ENCODE results near the gene STRIP1.

STRIP1 gene

GRCh38 chr1:110051262-110051648 is 16.8 kb downstream of the STRIP1 start:
- no peak for DNase-seq

GRCh38 chr1:110053552-110054428 is 19.4 kb downstream of the STRIP1 start:
- DNase-seq = peak; percentile 32

DNA sequence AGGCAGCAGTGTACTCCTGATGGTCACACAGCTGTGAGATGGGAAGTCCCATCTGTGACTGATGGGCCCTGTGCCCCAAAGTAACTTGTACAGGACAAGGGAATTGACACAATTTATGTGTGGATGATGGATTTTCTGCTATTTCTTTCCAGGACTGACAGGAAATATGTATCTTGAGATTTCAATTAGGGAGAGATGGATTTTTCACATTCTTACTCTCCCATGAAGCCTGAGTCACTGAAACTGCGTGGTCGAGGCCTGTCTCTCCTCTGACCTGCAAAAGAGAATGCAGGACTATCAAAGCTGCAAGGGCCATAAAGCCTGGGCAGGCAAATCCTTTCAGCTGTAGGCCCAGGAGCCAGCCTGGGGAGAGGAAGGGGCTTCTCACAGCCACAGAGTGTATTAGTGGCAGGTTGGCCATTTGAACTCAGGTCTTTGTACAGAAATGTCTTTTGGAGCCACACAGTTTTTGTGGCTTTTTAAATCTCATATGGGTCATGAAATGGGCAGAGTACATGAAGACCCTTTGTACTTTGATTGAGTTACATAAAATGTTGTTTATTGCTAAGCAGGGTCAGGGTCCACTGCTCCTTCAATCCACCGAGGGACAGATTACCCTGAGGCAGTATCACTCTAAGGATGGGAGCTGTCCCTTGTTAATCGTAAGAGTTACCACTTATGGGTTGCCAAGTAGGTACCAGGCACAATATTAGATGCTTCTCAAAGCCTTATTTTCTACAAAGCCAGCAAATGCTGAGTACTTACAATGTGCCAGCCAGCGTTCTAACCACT is 21.3 kb downstream of the STRIP1 start:
- DNase-seq = no peak

DNA sequence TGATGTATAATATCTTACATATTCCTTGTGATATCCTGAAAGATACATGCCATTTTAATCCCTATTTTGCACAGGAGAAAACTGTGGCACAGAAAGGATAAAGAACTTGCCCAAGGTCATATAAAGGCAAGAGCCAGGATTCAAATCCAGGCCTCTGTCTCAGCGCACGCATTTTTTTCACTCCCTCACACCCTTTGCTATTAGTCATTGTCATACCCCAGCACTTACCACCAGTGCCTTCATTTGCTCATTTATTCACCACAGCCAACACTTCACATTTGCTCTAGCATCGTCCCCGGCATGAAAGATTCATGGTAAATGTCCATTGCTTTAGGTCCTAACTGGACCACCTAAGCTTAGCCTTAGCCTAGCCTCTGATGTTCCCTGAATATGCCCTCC is 21.9 kb downstream of the STRIP1 start:
- DNase-seq = no peak

DNA sequence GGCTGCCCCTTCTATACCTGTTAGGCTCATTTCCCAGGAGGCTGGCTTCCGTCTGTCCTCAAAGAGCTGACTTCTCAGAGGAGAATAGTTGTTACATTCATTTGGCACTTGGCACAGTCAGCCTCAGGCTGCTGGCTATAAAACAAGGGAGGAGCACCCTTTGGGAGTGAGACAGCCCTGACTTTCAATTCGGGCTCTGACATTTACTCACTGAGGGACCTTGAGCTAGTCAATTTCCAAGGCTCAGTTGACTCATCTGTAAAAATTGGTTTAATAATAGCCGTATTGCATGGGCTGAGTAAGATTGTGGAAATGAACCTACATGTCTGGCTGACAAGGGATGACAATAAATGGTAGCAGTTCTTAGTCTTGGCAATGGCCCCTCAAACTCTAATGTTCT is 22.4 kb downstream of the STRIP1 start:
- DNase-seq = peak; percentile 57

DNA sequence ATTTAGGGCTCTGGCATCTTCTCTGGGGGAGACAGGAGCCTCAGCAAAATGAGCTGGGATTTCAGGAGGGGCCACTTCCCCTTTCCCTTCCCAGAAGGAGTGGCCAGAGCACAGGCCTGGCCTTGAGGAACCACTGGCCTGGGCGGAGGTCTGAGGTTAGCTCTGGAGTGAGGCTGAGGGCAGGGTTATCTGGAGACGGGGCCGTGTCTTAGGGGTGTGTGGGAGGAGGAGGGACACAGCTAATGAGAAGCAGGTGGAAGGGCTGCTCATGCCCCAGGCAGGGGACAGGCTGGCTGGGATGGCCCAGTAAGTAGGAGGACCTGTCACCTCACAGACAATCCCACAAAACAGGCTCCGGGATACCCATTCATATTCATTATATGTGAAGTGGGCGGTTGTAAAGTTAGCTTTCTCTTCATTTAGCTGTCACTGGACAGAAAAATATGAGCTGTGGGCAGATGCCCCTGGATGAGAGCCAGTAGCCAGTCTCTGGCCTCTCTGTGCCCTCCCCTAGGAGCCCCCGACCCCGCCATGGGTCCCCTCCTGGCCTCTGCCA is 23.6 kb downstream of the STRIP1 start:
- no peak for DNase-seq

DNA sequence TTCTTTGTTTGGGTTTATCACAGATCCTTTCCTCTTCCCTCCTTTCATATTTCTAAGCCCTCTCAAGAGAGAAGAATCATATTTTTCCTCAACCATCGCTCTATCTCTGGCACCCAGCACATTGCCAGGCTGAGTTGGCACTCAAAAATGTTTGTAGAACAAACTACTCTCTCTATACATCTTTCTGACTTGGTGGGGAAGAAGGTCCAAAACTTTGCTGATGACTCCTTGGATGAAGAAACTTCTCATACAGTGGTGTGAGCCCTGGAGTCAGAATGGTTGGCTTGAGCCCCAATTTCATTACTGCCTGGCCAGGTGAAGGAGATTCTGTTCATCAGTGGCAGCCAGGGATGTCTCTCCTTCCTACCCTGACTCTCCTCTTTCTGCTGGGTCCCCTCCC is 24.2 kb downstream of the STRIP1 start:
- DNase-seq = no peak

DNA sequence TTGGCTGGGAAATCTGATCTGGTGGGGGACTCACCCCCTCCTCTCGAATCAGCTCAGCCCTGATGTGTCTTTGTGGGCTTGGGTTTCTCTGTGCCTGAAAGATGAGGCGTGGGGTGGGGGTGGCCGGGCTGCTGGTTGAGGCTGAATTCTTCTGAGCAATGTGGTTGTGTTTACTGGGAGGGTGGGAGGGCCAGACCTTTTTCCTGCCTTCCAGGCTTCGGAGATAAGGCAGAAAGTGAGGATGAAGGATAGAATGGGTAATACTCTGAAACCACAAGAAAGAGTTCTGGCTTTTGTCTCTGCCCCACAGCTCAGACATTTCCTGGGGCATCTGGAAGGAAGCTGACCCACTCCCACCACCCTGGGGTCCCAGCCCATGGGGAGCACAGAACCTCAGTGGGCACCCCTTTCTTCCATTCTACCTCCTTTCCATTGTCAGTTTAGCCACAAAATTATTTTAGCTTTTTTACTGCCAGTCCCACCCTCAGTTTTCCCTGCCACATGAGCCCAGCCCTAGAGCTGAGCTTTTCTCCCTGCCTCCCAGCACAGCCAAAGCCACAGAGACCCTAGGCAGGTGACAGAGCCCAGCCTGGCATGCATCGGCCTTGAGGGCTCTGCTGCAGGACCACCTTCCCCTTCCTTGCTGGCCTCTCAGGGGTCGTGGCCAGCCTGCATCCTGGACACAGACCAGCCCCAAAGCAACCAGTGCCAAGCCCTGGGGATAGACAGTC is 24.9 kb downstream of the STRIP1 start:
- no peak for DNase-seq

DNA sequence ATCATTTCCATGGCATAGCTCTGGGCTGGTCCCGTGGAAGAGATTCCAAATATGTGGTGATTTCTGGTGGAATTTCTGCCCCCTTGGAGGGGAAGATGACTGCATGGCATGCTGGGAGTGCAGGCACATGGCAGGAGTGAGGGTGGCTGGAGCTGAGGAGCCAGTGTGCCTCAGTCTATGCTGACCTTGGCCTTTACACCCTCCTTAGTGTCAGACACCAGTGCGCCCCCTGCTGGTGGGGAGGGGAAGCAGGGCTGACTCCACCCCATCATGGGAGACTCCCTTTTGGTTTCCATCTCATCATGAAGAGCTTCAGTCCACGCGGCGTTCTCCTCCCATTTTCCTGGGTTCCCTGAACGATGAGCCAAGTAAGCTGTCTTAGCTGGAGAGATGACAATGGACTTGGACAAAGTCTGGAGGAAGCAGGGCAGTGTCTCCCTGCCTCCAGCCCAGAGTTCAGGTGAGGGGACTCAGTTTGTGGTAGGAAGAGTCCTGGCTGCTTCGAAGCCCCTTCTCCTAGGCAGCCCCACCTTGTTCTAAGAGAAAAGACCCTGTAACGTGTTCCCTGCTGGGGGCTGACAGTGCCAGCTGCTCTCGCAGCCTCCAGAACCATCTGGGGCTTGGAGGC is 25.7 kb downstream of the STRIP1 start:
- peak; percentile 4 for DNase-seq

DNA sequence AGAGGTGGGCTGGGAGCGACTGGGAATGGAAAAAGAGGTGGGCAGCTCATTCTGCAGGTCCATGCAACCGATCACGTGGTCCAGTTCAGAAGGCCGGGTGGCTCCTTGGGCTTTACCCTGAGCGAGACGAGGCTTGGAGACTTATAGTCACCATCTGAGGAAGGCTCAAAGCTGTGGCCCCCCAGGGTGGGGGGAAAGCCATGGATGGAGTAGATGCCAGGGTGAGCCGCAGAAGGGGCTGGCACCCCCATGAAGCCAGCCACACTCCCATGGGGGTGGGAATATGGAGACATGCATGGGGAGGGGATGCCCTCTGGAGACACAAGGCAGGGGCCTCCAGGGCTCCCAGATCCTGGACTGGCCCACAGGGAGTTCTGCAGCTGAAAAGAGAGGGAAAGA is 26.2 kb downstream of the STRIP1 start:
- DNase-seq = no peak

DNA sequence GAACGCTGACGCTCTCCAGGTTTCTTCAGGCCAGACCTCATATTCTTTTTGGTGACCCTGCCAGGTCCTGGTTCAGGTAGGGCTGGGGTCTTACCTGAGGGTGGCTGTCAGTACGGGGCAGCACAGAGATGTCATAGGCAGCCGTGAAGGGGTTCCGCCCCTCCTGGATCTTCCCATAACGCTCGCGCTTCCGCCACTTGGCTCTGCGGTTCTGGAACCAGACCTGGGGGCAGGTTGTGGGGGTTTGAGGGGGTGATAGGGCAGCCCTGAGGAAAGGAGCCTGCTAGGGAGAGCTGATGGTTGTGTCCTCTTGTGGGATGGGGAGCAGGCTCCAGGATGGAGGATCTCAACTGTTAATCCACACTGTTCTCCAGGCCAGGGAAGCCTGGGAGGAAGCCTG is 26.9 kb downstream of the STRIP1 start:
- DNase-seq = no peak

GRCh38 chr1:110062612-110063011 is 28.2 kb downstream of the STRIP1 start:
- no peak for DNase-seq

- DNase-seq = no peak
These were observed 29.4 kb downstream of the STRIP1 start for GRCh38 chr1:110063781-110064180.

- DNase-seq = no peak
These were observed 30.3 kb downstream of the STRIP1 start for GRCh38 chr1:110064576-110065337.

GRCh38 chr1:110065841-110066240 is 31.4 kb downstream of the STRIP1 start:
- DNase-seq = no peak

DNA sequence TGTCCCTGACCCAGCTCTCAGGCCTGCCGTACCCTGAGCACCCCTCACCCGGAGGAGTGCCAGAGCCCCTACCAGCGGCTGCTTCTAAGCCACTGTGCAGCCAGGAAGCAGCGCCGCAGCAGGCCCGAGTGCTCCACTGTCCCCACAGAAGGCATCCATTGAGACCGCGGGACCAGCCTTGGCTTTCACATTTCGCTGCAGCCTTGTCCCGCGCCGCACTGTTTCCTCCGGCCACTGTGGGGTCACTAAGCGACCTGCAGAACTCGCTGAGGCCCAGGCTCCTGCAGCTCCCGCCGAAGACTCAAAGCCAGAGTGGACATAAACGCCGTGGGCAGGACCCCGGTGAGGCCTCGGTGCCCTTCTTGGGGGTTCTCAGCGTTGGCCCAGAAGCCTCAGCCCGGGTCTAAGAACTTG is 33.1 kb downstream of the STRIP1 start:
- no peak for DNase-seq

DNA sequence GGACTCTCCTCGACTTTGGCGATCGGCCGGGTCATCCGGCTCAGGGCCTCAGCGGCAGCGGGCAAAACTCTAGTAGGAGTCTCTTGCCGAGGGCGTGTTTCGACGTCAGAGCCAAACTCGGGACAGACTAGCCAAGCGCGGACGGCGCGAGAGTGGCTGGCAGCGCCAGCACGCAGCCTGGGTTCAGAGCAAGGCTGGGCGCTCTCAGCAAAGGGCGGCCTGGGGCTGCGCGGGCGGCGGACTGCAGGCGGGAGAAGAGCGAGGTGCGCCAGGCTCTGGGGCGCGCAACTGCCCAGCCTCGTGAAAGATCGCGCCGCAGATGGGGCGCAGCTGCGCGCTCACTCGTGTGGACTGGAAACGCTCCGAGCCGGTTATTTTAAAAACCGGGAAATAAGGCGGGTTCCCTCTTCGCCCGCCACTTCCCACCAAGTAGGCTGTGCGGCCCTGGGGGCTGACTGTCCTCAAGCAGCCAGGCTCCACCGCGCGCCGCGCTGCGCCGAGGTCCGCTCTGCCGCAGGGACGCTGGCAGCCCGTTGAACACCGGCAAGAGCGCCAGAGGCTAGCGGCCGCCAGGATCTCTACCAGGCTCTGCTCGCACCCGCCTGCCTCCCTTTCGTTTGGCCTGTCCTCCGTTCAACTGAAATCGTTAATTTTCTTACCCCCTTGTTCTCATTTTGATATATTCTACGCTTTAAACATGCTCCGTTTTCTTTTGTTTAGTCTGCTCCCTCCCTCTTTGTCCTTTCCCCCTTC is 33.6 kb downstream of the STRIP1 start:
- no peak for DNase-seq

- no peak for DNase-seq
These were observed 34.4 kb downstream of the STRIP1 start for GRCh38 chr1:110068646-110069403.

GRCh38 chr1:110069404-110070281 is 35.2 kb downstream of the STRIP1 start:
- no peak for DNase-seq

All from NCI-H1436 (cell line).